PC-9 (cell line): ENCODE measurements around the gene MED13L.

Experiments used
- EZH2 ChIP-seq: fragments of 200-600 bp; sonication (generic); IDR thresholded peaks from 2 replicates; pipeline ENCODE4 v1.8.0; 2017; ENCODE audit warnings: antibody characterized with exemption, low read depth
- TF ChIP-seq, protein P1 (sequence below): fragments of 200-600 bp; sonication (generic); conservative IDR thresholded peaks from 2 replicates; pipeline ENCODE4 v1.6.1; 2017; ENCODE audit warnings: mixed run types, antibody characterized with exemption, mild to moderate bottlenecking, moderate library complexity

- TF ChIP-seq EZH2, result no peak
- TF ChIP-seq, protein P1, sequence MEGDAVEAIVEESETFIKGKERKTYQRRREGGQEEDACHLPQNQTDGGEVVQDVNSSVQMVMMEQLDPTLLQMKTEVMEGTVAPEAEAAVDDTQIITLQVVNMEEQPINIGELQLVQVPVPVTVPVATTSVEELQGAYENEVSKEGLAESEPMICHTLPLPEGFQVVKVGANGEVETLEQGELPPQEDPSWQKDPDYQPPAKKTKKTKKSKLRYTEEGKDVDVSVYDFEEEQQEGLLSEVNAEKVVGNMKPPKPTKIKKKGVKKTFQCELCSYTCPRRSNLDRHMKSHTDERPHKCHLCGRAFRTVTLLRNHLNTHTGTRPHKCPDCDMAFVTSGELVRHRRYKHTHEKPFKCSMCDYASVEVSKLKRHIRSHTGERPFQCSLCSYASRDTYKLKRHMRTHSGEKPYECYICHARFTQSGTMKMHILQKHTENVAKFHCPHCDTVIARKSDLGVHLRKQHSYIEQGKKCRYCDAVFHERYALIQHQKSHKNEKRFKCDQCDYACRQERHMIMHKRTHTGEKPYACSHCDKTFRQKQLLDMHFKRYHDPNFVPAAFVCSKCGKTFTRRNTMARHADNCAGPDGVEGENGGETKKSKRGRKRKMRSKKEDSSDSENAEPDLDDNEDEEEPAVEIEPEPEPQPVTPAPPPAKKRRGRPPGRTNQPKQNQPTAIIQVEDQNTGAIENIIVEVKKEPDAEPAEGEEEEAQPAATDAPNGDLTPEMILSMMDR, result no peak
Measured at GRCh38 chr12:116070444-116070843, 207.0 kb downstream of the MED13L start.
